HCT116 (cell line): ENCODE measurements around the gene POU3F2. TPM values are rescaled to one million over a fixed set of nuclear protein-coding genes. Genes with fewer than 3 reads are reported as not detected.

Experiments
- ATAC-seq: fragments of 200-7000 bp; cut with Tn5 transposase; 2 replicates; pipeline ENCODE4 v1.9.1; 2020; ENCODE audit warnings: mild to moderate bottlenecking, moderate library complexity
- BruUV-seq: library from RNA; stranded (reverse); fragments of 400-500 nt; replicated peaks from 2 replicates; lab custom pipeline; 2021; lab: Mats Ljungman, UMichigan
- CTCF ChIA-PET: fragments of 300-600 bp; sonication (Branson Sonifier 250); formaldehyde crosslinking; loops from one replicate; lab custom pipeline; 2021; ENCODE audit warnings: antibody characterized with exemption; lab: Charles Lee
- POLR2A ChIA-PET: fragments of 300-600, 350-600 bp; sonication (Branson Sonifier 250); formaldehyde crosslinking; loops from one replicate; lab custom pipeline; 2021; ENCODE audit warnings: antibody characterized with exemption; lab: Charles Lee
- RAD21 ChIA-PET, 2 experiments: fragments of 300-600 bp; sonication (Branson Sonifier 250); formaldehyde crosslinking; loops; one replicate each; lab custom pipeline; 2023; ENCODE audit warnings: low total read pairs in 2 of 2; ENCODE audit not compliant: uncharacterized antibody in 2 of 2, unreplicated experiment in 2 of 2, low non-redundant PET in 1 of 2; lab: Charles Lee
- DNase-seq: peaks from one replicate; pipeline ENCODE4 v3.0.0-alpha.2; 2010; ENCODE audit warnings: low read depth, low spot score
- H2AFZ ChIP-seq: fragments of 200-600 bp; shearing (Covaris generic), sonication (generic); 2 replicates; pipeline ENCODE4 v1.6.1; 2017; ENCODE audit warnings: low read depth, mixed run types, mixed read lengths, antibody characterized with exemption, low read length; ENCODE audit not compliant: poor library complexity, severe bottlenecking
- H3K27ac ChIP-seq: 2 replicates; pipeline ENCODE4 v1.5.1; 2012; ENCODE audit warnings: low read depth, low read length
- H3K27me3 ChIP-seq: fragments of 200-600 bp; sonication (generic); 2 replicates; pipeline ENCODE4 v1.6.1; 2016; ENCODE audit warnings: mixed run types, low read length, mixed read lengths; ENCODE audit not compliant: insufficient read depth
- H3K36me3 ChIP-seq, 2 experiments: fragments of 200-500 bp in 1 of 2; fragments of 200-600 bp in 1 of 2; sonication (Bioruptor generic) in 1 of 2; sonication (generic) in 1 of 2; 2 replicates each; pipeline versions ENCODE4 v1.5.1 to v1.6.1; 2014 to 2016; ENCODE audit warnings: low read length in 2 of 2, inconsistent platforms in 1 of 2, mixed read lengths in 1 of 2, mixed run types in 1 of 2; ENCODE audit not compliant: insufficient read depth in 2 of 2, control insufficient read depth in 1 of 2
- H3K4me1 ChIP-seq, 2 experiments: fragments of 200-600 bp in 1 of 2; sonication (generic) in 1 of 2; 2 replicates each; pipeline versions ENCODE4 v1.5.1 to v1.6.1; 2012 to 2017; ENCODE audit warnings: low read length in 2 of 2, inconsistent platforms in 1 of 2, mild to moderate bottlenecking in 1 of 2, mixed read lengths in 1 of 2, mixed run types in 1 of 2, moderate library complexity in 1 of 2; ENCODE audit not compliant: insufficient read depth in 2 of 2, control insufficient read depth in 1 of 2
- H3K4me2 ChIP-seq: fragments of 200-600 bp; sonication (generic); 2 replicates; pipeline ENCODE4 v1.6.1; 2017; ENCODE audit warnings: mixed run types, low read length, mixed read lengths
- H3K4me3 ChIP-seq, 2 experiments: fragments of 200-600 bp in 1 of 2; sonication (generic) in 1 of 2; replicated peaks in 1 of 2; 2 replicates each; pipeline ENCODE4 v1.5.1; 2011 to 2016; ENCODE audit warnings: low read length in 2 of 2, control low read depth in 1 of 2, low read depth in 1 of 2, mild to moderate bottlenecking in 1 of 2, mixed read lengths in 1 of 2, mixed run types in 1 of 2
- H3K79me2 ChIP-seq: fragments of 200-600 bp; sonication (generic); 2 replicates; pipeline ENCODE4 v1.6.1; 2017; ENCODE audit warnings: mild to moderate bottlenecking, mixed run types, low read length, moderate library complexity, mixed read lengths; ENCODE audit not compliant: insufficient read depth
- H3K9ac ChIP-seq: fragments of 200-600 bp; sonication (generic); 2 replicates; pipeline ENCODE4 v1.6.1; 2016; ENCODE audit warnings: low read length, mixed read lengths
- H3K9me2 ChIP-seq: fragments of 200-600 bp; sonication (generic), shearing (Covaris generic); 2 replicates; pipeline ENCODE4 v1.6.1; 2017; ENCODE audit warnings: mixed run types, mild to moderate bottlenecking, moderate library complexity; ENCODE audit not compliant: insufficient read depth
- H3K9me3 ChIP-seq, 2 experiments: fragments of 200-500 bp in 1 of 2; fragments of 200-600 bp in 1 of 2; sonication (Bioruptor generic) in 1 of 2; sonication (generic) in 1 of 2; 2 replicates each; pipeline ENCODE4 v1.6.1; 2014 to 2017; ENCODE audit warnings: low read length in 2 of 2, mixed read lengths in 2 of 2, inconsistent platforms in 1 of 2, low read depth in 1 of 2, mild to moderate bottlenecking in 1 of 2, mixed run types in 1 of 2, moderate library complexity in 1 of 2; ENCODE audit not compliant: control insufficient read depth in 1 of 2, insufficient read depth in 1 of 2
- H4K20me1 ChIP-seq: fragments of 200-600 bp; sonication (generic), shearing (Covaris generic); 2 replicates; pipeline ENCODE4 v1.6.1; 2017; ENCODE audit warnings: mixed run types, mild to moderate bottlenecking, moderate library complexity; ENCODE audit not compliant: insufficient read depth
- CBX3 ChIP-seq: IDR thresholded peaks from 2 replicates; pipeline ENCODE4 v1.6.1; 2012; ENCODE audit warnings: low read depth
- CEBPB ChIP-seq: IDR thresholded peaks from 2 replicates; pipeline ENCODE4 v1.6.1; 2012; ENCODE audit warnings: low read depth
- EGR1 ChIP-seq: IDR thresholded peaks from 2 replicates; pipeline ENCODE4 v1.6.1; 2012; ENCODE audit warnings: low read depth
- ELF1 ChIP-seq: IDR thresholded peaks from 2 replicates; pipeline ENCODE4 v1.6.1; 2012; ENCODE audit warnings: low read depth, borderline replicate concordance
- EZH2 ChIP-seq: fragments of 200-600 bp; sonication (generic); IDR thresholded peaks from 2 replicates; pipeline ENCODE4 v1.6.1; 2017; ENCODE audit warnings: antibody characterized with exemption, mixed run types
- EZH2phosphoT487 ChIP-seq: fragments of 200-600 bp; IDR thresholded peaks from 2 replicates; pipeline ENCODE4 v1.6.1; 2018; ENCODE audit warnings: antibody characterized with exemption, borderline replicate concordance
- JUND ChIP-seq: IDR thresholded peaks from 2 replicates; pipeline ENCODE4 v1.6.1; 2012
- POLR2A ChIP-seq: IDR thresholded peaks from 2 replicates; pipeline ENCODE4 v1.7.0; 2011; ENCODE audit warnings: borderline replicate concordance; ENCODE audit not compliant: insufficient read depth, insufficient read length; ENCODE audit errors: extremely low read depth
- RAD21 ChIP-seq: IDR thresholded peaks from 2 replicates; pipeline ENCODE4 v1.6.1; 2012; ENCODE audit warnings: low read depth, mild to moderate bottlenecking
- SIN3A ChIP-seq: IDR thresholded peaks from 2 replicates; pipeline ENCODE4 v1.6.1; 2012; ENCODE audit warnings: low read depth
- SP1 ChIP-seq: IDR thresholded peaks from 2 replicates; pipeline ENCODE4 v1.6.1; 2012; ENCODE audit warnings: low read depth
- TCF7L2 ChIP-seq: IDR thresholded peaks from 2 replicates; pipeline ENCODE4 v1.7.0; 2011; ENCODE audit warnings: borderline replicate concordance, inconsistent platforms; ENCODE audit not compliant: insufficient read depth, insufficient read length; ENCODE audit errors: extremely low read depth
- YY1 ChIP-seq: IDR thresholded peaks from 2 replicates; pipeline ENCODE4 v1.6.1; 2011; ENCODE audit warnings: low read length, low read depth, moderate library complexity, mild to moderate bottlenecking; ENCODE audit not compliant: insufficient replicate concordance; ENCODE audit errors: extremely low read depth
- ZFX ChIP-seq: fragments of 450-650 bp; IDR thresholded peaks from 2 replicates; pipeline ENCODE4 v1.6.1; 2017
- ZNF274 ChIP-seq: fragments of 200-500 bp; sonication (Bioruptor generic); IDR thresholded peaks from 2 replicates; pipeline ENCODE4 v1.6.1; 2014; ENCODE audit warnings: mild to moderate bottlenecking, low read depth, low read length, inconsistent platforms
- intact Hi-C: fragments of 100-400 bp; cut with micrococcal nuclease; formaldehyde crosslinking; loops from 2 replicates; pipeline ENCODE4 v1.10.0; 2022
- total RNA-seq: library from RNA; stranded (reverse); gene quantifications from one replicate; pipeline ENCODE4 v1.2.1, GENCODE V29; 2021; ENCODE audit not compliant: unreplicated experiment
- TF ChIP-seq, protein P1 (sequence below), 3 experiments: fragments of 200-600 bp in 1 of 3; sonication (generic) in 1 of 3; IDR thresholded peaks in 2 of 3; conservative IDR thresholded peaks in 1 of 3; 2 replicates each; pipeline ENCODE4 v1.5.1; 2012 to 2017; ENCODE audit warnings: low read depth in 2 of 3, low read length in 2 of 3, antibody characterized with exemption in 1 of 3, borderline replicate concordance in 1 of 3, control low read depth in 1 of 3, mild to moderate bottlenecking in 1 of 3, mixed read lengths in 1 of 3, mixed run types in 1 of 3, moderate library complexity in 1 of 3; ENCODE audit not compliant: insufficient read depth in 1 of 3
- TF ChIP-seq, protein P2 (sequence below): IDR thresholded peaks from 2 replicates; pipeline ENCODE4 v1.6.1; 2012
- TF ChIP-seq, protein P3 (sequence below): IDR thresholded peaks from 2 replicates; pipeline ENCODE4 v1.6.1; 2011; ENCODE audit warnings: mild to moderate bottlenecking, low read length, moderate library complexity; ENCODE audit not compliant: insufficient replicate concordance; ENCODE audit errors: extremely low read depth
- TF ChIP-seq, protein P4 (sequence below): IDR thresholded peaks from 2 replicates; pipeline ENCODE4 v1.6.1; 2012; ENCODE audit warnings: low read depth
- TF ChIP-seq, protein P5 (sequence below): IDR thresholded peaks from 2 replicates; pipeline ENCODE4 v1.6.1; 2012

Gene POU3F2
- total RNA-seq, 1 experiment from 2014 or later, result not detected

DNA sequence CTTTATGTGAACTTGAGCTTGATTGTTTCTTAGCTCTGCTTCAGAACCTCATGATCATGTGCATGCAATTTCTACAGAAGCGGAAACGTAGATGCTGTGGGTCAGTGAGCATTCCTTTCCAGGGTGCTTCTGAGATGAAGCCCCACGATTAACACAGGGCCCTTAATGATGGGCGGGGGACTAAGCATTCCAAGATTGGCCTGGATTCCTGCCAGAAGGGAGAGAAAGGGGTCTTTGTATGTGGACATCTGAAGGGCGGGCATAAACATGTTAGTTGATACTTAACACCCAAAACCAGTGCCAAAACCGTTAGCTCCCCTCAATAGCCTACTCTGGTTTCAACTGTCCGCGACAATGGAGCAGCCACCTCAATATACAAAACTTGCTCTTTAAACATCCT lies 46.9 kb upstream of the POU3F2 start:
- H2AFZ ChIP-seq, result no peak overlapping the region
- TF ChIP-seq, protein P1, sequence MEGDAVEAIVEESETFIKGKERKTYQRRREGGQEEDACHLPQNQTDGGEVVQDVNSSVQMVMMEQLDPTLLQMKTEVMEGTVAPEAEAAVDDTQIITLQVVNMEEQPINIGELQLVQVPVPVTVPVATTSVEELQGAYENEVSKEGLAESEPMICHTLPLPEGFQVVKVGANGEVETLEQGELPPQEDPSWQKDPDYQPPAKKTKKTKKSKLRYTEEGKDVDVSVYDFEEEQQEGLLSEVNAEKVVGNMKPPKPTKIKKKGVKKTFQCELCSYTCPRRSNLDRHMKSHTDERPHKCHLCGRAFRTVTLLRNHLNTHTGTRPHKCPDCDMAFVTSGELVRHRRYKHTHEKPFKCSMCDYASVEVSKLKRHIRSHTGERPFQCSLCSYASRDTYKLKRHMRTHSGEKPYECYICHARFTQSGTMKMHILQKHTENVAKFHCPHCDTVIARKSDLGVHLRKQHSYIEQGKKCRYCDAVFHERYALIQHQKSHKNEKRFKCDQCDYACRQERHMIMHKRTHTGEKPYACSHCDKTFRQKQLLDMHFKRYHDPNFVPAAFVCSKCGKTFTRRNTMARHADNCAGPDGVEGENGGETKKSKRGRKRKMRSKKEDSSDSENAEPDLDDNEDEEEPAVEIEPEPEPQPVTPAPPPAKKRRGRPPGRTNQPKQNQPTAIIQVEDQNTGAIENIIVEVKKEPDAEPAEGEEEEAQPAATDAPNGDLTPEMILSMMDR (IDR thresholded peaks at IDR 0.05 in 2 of 3, conservative IDR thresholded peaks at IDR 0.05 in 1 of 3; ENCODE audit: borderline replicate concordance in 1 of 3, insufficient read depth in 1 of 3, low read depth in 2 of 3, low read length in 2 of 3), result no peak
- no peak for TF ChIP-seq YY1
- TF ChIP-seq EZH2, result no peak
- TF ChIP-seq POLR2A, result no peak
- no peak for TF ChIP-seq ELF1
- TF ChIP-seq CEBPB, result no peak
- TF ChIP-seq SIN3A, result no peak
- TF ChIP-seq, protein P2, sequence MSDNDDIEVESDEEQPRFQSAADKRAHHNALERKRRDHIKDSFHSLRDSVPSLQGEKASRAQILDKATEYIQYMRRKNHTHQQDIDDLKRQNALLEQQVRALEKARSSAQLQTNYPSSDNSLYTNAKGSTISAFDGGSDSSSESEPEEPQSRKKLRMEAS, result no peak
- TF ChIP-seq ZFX, result no peak
- TF ChIP-seq EGR1, result no peak
- no peak for TF ChIP-seq EZH2phosphoT487
- no peak for TF ChIP-seq JUND
- TF ChIP-seq, protein P3, sequence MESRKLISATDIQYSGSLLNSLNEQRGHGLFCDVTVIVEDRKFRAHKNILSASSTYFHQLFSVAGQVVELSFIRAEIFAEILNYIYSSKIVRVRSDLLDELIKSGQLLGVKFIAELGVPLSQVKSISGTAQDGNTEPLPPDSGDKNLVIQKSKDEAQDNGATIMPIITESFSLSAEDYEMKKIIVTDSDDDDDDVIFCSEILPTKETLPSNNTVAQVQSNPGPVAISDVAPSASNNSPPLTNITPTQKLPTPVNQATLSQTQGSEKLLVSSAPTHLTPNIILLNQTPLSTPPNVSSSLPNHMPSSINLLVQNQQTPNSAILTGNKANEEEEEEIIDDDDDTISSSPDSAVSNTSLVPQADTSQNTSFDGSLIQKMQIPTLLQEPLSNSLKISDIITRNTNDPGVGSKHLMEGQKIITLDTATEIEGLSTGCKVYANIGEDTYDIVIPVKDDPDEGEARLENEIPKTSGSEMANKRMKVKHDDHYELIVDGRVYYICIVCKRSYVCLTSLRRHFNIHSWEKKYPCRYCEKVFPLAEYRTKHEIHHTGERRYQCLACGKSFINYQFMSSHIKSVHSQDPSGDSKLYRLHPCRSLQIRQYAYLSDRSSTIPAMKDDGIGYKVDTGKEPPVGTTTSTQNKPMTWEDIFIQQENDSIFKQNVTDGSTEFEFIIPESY, result no peak
- TF ChIP-seq SP1, result no peak
- no peak for TF ChIP-seq RAD21
- TF ChIP-seq, protein P4, sequence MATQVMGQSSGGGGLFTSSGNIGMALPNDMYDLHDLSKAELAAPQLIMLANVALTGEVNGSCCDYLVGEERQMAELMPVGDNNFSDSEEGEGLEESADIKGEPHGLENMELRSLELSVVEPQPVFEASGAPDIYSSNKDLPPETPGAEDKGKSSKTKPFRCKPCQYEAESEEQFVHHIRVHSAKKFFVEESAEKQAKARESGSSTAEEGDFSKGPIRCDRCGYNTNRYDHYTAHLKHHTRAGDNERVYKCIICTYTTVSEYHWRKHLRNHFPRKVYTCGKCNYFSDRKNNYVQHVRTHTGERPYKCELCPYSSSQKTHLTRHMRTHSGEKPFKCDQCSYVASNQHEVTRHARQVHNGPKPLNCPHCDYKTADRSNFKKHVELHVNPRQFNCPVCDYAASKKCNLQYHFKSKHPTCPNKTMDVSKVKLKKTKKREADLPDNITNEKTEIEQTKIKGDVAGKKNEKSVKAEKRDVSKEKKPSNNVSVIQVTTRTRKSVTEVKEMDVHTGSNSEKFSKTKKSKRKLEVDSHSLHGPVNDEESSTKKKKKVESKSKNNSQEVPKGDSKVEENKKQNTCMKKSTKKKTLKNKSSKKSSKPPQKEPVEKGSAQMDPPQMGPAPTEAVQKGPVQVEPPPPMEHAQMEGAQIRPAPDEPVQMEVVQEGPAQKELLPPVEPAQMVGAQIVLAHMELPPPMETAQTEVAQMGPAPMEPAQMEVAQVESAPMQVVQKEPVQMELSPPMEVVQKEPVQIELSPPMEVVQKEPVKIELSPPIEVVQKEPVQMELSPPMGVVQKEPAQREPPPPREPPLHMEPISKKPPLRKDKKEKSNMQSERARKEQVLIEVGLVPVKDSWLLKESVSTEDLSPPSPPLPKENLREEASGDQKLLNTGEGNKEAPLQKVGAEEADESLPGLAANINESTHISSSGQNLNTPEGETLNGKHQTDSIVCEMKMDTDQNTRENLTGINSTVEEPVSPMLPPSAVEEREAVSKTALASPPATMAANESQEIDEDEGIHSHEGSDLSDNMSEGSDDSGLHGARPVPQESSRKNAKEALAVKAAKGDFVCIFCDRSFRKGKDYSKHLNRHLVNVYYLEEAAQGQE, result no peak
- TF ChIP-seq TCF7L2, result no peak
- TF ChIP-seq CBX3, result no peak
- TF ChIP-seq ZNF274, result no peak
- TF ChIP-seq, protein P5, sequence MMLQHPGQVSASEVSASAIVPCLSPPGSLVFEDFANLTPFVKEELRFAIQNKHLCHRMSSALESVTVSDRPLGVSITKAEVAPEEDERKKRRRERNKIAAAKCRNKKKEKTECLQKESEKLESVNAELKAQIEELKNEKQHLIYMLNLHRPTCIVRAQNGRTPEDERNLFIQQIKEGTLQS, result no peak
- ChIA-PET CTCF (no interaction called here), RAD21 (no interaction called here), POLR2A (no interaction called here)
- H3K27ac ChIP-seq, result no peak overlapping the region
- no peaks in the 10 kb centered on the region for H3K9me2 ChIP-seq
- intact Hi-C loops, result no loop called here
- no peaks in the 10 kb centered on the region for H3K9me3 ChIP-seq
- no peaks in the 10 kb centered on the region for H3K79me2 ChIP-seq
- H3K36me3 ChIP-seq, result no peaks in the 10 kb centered on the region
- H3K4me3 ChIP-seq, result no peak overlapping the region
- ATAC-seq, result no peak
- H3K27me3 ChIP-seq, result peaks cover 66% of the 10 kb centered on the region
- no peaks in the 10 kb centered on the region for H3K4me1 ChIP-seq
- BruUV-seq, result no TSS peak
- H3K9ac ChIP-seq, result no peak overlapping the region
- DNase-seq, result no peak
- no peaks in the 10 kb centered on the region; the same call in 1 of the 2 replicates for H4K20me1 ChIP-seq
- H3K4me2 ChIP-seq, result no peak overlapping the region
